OCI-LY1 (cell line): Measurements from ENCODE around the gene FBXO3.

ENCODE experiments used
- EZH2 ChIP-seq: fragments of 200-600 bp; sonication (generic), shearing (Covaris generic); IDR thresholded peaks from 2 replicates; pipeline ENCODE4 v1.8.0; 2017; ENCODE audit warnings: borderline replicate concordance, mixed run types, mild to moderate bottlenecking, antibody characterized with exemption, low read length, moderate library complexity, mixed read lengths
- TF ChIP-seq, protein P1 (sequence below): fragments of 200-600 bp; sonication (generic), shearing (Covaris generic); IDR thresholded peaks from 2 replicates; pipeline ENCODE4 v1.5.1; 2017; ENCODE audit warnings: mild to moderate bottlenecking, antibody characterized with exemption, low read length, moderate library complexity, mixed read lengths

DNA sequence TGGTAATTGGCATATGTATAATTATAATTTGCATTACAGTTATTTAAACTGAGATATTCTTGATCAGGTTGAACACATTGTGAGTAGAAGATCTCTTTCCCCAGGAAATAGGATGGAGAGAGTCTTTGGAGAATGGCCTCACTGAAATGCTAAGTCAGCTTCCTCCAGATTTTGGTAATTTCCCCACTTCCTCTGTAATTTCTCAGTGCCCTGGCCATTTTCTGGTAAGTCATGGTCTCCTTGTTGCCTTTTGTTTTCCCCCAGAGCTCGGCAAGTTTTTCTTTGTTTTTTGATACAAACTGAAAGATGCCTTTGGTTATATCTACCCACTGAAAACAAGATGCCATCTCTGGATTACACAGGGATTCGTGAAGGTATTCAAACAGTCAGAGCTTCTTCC, 12.8 kb upstream of the FBXO3 start:
- TF ChIP-seq, protein P1, sequence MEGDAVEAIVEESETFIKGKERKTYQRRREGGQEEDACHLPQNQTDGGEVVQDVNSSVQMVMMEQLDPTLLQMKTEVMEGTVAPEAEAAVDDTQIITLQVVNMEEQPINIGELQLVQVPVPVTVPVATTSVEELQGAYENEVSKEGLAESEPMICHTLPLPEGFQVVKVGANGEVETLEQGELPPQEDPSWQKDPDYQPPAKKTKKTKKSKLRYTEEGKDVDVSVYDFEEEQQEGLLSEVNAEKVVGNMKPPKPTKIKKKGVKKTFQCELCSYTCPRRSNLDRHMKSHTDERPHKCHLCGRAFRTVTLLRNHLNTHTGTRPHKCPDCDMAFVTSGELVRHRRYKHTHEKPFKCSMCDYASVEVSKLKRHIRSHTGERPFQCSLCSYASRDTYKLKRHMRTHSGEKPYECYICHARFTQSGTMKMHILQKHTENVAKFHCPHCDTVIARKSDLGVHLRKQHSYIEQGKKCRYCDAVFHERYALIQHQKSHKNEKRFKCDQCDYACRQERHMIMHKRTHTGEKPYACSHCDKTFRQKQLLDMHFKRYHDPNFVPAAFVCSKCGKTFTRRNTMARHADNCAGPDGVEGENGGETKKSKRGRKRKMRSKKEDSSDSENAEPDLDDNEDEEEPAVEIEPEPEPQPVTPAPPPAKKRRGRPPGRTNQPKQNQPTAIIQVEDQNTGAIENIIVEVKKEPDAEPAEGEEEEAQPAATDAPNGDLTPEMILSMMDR: no peak
- TF ChIP-seq EZH2: no peak
